DMS79 (cell line): ENCODE results near the gene MRPS11.
A peak's percentile ranks its signal among the peaks of the same experiment; 100 is the strongest.
"Not testable (repeated sequence)": the region's sequence is repeated elsewhere in the genome, so short reads cannot be mapped to it uniquely, and the experiment has no call there.

Experiments used
- DNase-seq: peaks from one replicate; lab custom pipeline; 2025; lab: John Stamatoyannopoulos, UW

Gene MRPS11

GRCh38 chr15:88467073-88467934 is at the start of gene MRPS11, which contains the start of gene MRPL46:
MRPS11 (plus strand) TSS chr15:88467708; CDS start chr15:88467718, 10 bp downstream.
MRPL46 (minus strand) TSS chr15:88467388; CDS start chr15:88467377, 11 bp downstream.
- peak; percentile 47 for DNase-seq

GRCh38 chr15:88419830-88420229 is 47.7 kb upstream of the MRPS11 start:
- DNase-seq: no peak

GRCh38 chr15:88423331-88423730 is 44.2 kb upstream of the MRPS11 start:
- DNase-seq: no peak

GRCh38 chr15:88426304-88426703 is 41.2 kb upstream of the MRPS11 start:
- DNase-seq: no peak

GRCh38 chr15:88428053-88428452 is 39.5 kb upstream of the MRPS11 start:
- DNase-seq: no peak

- no peak for DNase-seq
Observed at GRCh38 chr15:88428805-88429605, 38.5 kb upstream of the MRPS11 start.

DNA sequence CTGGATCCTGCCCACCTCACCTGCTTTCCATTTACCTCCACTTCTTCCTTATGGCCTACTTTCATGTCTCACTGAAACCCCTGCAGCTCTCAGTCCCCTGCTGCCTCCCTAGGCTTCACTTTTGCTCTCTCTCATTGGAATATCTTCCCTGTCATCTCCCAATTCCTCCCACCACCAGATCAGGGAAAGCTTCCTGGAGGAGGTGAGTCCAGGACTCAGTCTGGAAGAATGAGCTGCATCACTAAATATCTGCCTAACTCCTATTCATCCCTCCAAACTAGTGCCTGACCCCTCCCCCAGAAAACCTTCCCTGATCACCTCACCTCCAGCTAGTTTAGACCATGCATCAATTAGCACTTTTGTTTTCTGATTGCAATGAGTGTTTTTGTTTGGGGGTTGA is 37.5 kb upstream of the MRPS11 start:
- DNase-seq: no peak

- DNase-seq: no peak
Observed at GRCh38 chr15:88431441-88431840, 36.1 kb upstream of the MRPS11 start.

- no peak for DNase-seq
Observed at GRCh38 chr15:88433046-88433685, 34.3 kb upstream of the MRPS11 start.

- DNase-seq: not testable (repeated sequence)
Observed at GRCh38 chr15:88434106-88434505, 33.4 kb upstream of the MRPS11 start.

DNA sequence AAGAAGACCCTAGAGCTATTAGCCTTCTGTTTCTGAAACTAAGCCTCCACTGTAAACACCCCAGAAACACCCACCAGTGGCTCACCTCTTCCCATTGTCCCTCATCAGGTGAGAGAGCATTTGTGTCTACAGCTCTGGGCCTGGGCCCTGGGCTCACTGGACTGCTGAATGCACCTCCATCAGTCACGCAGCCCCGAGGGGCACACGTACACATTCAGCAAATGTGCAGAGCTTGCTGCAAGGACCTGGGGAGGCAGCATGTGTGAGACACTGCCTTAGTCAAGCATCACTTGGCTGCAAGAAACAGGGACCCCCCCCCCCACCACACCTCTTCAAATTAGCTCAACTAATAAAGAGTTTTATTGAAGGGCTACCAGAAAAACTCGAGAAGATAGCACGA is 29.3 kb upstream of the MRPS11 start:
- no peak for DNase-seq

- no peak for DNase-seq
Observed at GRCh38 chr15:88440021-88440420, 27.5 kb upstream of the MRPS11 start.

- DNase-seq: no peak
Observed at GRCh38 chr15:88441076-88441730, 26.3 kb upstream of the MRPS11 start.

DNA sequence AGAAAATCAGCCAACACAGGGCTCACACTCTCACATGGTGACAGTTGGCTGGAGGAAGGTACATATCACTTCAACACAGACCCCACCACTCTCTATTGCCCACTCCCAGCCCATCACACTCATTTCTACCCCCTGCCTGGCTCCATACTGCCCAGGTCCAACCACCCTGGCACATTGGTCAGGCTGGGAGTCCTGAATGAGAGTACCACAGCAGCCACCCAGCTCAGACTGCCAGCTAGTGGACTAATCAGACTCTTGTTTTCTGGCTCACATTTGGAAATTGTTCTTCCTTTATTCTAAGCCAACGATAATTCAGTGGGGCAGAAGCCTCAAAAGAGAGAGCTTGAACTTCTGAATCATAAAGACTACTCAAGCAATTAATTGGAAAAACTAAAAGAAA is 20.3 kb upstream of the MRPS11 start:
- no peak for DNase-seq

DNA sequence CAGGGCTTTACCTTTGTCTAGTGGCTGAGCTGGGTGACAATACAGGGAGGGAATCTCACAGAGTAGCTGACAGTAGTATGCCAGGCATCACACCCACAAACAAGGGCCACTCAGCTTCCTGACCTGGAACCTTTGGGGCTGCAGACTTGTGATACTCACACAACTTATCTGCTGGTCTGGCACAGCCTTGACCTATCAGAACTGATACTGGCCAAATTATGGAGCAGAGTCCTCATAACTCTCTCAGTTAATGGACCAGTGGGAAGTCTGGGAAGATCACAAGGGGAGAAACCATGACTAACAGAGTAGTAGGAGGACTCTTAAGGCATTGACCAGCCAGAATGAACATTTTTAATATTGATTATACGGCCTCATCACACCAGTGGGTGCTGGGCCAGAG is 19.8 kb upstream of the MRPS11 start:
- DNase-seq: no peak

GRCh38 chr15:88448991-88449461 is 18.5 kb upstream of the MRPS11 start:
- DNase-seq: no peak

- no peak for DNase-seq
Observed at GRCh38 chr15:88449581-88449980, 17.9 kb upstream of the MRPS11 start.

DNA sequence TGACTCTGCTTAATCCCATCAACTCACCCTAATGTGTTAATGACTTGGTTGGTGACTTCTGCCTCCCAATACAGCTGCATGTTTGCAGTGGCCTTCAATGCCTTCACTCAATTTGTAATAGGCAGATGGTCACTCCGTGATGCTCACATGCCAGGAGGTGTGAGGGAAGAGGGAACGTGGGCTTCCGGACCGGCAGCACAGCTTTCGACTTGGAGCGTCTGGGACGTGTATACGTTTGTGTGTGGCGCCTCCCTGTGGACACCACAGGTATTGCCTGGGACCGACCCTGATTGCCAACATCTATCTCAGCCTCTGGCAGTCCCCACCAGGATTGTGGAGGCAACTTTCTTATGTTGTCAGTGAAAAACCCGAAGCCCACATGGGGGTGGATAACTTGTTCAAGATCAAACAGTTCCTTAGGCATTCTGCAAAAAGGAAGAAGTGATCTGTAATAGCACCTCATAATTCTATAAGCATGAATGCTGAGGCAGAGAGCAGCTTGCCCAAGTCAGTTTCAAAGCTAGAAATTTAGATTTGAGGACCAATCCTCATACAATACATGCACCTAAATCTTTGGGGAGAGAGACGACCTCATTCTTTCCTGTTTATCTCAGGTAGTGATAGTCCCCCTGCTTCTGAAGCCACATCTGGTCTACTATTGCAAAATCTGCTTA is 17.2 kb upstream of the MRPS11 start:
- peak; percentile 2 for DNase-seq

- DNase-seq: no peak
Observed at GRCh38 chr15:88453651-88454050, 13.9 kb upstream of the MRPS11 start.

GRCh38 chr15:88454236-88454635 is 13.3 kb upstream of the MRPS11 start:
- no peak for DNase-seq
